Thoracic aorta endothelial cell (primary cell): Measurements from ENCODE around the gene CYSLTR1. TPM values are rescaled to one million over a fixed set of nuclear protein-coding genes. Genes with fewer than 3 reads are reported as not detected.

Experiments used
- total RNA-seq: library from RNA; depleted of rRNA; stranded (reverse); fragments of >200 nt; gene quantifications from 2 replicates; pipeline ENCODE4 v1.2.3, GENCODE V29; 2012

Gene CYSLTR1, protein sequence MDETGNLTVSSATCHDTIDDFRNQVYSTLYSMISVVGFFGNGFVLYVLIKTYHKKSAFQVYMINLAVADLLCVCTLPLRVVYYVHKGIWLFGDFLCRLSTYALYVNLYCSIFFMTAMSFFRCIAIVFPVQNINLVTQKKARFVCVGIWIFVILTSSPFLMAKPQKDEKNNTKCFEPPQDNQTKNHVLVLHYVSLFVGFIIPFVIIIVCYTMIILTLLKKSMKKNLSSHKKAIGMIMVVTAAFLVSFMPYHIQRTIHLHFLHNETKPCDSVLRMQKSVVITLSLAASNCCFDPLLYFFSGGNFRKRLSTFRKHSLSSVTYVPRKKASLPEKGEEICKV
- not detected in 2 replicates for total RNA-seq

DNA sequence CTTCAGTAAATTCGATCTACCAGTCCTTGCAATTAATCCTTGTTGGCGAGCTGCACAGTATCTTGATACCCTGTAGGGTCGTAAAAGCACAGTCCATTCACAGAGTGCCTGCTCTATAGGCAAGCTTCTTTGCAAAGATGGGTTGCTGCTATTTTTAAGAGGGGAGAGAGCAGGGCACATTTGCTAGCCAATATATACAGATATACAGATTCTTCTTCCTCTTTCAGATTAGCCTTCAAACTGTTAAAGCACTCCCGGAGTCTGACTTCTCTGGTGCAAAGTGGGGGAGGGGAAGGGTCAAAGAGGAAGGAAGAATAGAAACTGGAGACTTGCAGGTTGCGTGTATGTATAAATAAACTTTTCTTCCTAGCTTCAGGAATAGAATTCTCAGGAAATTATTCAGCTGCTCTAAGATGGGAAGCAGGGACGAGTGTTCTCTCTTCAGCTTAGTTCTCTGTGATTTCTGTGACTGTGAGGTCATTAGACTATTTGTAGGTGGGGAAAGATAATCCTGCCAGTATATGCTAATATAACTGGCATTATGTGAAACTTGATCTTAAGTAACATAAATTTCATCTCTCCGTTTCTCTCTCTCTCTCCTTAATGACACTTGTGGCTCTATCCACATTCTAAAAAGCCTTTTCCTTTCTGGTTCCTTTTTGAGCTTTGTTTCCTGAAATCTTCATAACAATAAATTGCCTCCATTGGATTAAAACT, at the start of gene CYSLTR1:
TSS of gene CYSLTR1 (minus strand) at position 242 of the 717 bp plus-strand sequence. CDS start 53,865 bp downstream, outside the sequence.

Other genes with a start within 250 kb of the CYSLTR1 start
- gene PGK1, start 223.4 kb downstream of the CYSLTR1 start, total RNA-seq, result 437 and 477 TPM in 2 replicates
- 40.6 and 47.0 TPM in 2 replicates for gene TAF9B, start 188.0 kb downstream of the CYSLTR1 start, total RNA-seq